NCI-H128 (cell line): ENCODE results near the gene GUK1.
"Not testable (repeated sequence)": the region's sequence is repeated elsewhere in the genome, so short reads cannot be mapped to it uniquely, and the experiment has no call there.

Experiments
- DNase-seq: peaks from one replicate; lab custom pipeline; 2025; ENCODE audit not compliant: unreplicated experiment; lab: John Stamatoyannopoulos, UW

The GUK1 gene

DNA sequence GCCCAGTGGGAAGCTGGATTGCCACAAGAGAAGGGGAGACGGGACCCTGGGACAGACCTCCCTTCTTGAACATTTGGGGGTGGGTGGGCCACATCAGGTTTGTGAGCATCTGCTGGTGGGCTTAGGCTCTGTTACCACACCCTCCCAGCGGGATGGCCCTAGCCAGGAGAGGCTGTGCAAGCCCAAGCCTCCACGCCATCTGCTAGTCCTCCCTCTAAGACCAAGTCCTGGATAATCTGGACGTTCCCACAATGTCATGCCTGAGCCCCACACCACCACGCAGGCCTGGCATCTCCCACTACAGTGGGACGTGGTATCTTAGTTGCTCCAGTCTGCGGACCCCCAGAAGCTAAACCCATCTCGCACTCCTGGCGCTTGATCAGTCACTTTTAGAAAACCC, 21.8 kb downstream of the GUK1 start:
- no peak for DNase-seq

DNA sequence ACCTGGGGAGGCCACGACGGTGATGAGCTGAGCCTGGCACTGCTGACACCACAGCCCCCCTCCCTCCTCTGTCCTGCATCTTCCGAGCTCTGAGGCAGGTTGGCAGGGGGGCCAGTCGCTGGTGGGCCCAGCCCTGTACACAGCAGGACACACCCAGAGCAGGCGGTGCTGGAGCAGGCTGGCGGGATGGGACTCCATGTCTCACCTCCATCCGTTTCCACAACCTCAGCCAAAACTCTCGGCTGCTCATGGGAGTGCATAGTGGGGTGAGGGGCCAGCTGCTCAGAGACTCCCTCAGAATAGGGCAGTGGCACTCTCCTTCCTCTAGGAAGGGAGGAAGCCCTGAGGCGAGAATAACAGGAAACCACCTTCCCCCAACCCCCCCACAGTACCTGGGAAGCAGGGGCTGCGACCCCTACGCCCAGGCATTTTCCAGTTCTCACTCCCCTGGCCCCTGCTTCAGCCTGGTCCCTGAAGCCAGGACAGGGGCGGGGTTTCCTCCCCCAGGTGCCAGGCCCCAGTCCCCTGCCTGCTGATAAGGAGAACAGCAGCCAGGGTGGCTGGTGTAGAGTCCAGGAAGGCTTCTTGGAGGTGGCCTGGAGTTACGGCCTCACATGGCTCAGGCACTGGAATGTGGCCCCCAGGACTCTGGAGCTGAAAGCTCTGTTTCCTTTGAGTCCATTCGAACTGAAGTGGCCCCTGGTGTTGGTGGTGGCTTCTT, 22.4 kb downstream of the GUK1 start:
- no peak for DNase-seq

DNA sequence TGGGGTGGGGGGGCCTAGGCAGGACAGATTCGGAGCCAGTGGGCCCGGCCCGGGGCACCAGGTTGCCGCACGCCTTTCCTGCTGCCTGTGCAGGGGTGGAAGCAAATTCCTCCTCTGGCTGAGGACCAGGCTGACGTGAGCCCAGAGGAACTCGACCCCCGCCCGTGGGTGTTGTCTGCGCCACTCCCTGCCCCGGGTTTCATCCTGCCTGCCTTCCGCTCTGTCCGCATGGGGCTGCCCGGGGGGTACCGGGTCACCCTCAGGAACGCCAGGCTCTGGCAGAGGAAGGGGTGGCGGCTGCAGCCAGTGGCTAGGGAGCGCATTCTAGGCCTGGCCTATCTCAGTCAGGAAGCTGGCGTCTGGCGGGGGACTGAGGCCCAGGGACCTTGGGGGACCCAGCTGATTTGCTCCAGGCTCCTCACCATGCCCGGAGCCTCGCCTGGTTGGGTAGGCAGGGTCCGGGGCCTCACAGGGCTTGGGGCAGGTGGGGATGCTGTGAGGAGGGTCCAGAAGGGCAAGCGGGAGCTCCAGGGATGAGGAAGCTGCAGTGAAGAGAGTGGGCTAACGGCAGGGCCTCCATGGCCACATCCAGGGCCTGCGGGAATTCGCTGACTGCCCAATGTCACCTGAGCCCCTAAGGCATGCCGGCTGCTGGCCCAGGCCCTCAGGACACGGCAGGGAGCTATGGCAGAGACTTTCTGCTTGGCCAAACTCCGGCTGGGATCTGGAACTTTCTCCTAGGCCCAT, 23.1 kb downstream of the GUK1 start:
- no peak for DNase-seq

DNA sequence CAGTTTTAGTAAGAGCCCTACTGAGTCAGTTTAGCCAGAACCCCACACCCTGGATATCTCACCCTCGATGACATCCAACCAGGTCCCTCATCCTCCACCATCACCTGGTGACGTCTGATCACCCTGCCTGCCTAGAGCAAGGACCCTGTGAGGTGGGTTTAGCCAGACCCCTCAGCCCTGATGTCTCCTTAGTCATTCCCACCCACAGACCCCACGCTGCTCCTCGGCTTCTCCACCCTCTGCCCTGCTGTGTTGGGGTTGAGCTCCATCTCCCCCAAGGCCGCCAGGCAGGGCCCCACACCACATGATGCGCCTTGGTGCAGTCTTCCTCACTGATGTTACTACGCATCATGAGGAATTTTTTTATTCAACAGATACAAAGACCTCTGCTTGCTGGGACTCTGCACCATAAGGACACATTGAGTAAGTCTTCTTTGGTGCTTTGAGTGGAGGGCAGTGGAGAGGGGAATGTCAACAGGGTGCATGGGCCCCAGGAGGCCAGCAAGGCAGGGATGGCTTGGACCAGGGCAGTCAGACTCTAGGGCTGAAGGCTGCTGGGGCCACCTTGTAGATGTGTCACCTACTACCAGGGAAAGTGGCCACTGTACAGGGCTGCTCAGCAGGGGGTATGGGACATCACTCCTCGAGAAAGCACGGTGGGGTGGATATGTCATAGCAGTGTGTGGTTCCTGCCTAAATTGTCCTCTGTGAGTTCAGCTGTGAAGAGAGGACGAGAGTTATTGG, 23.9 kb downstream of the GUK1 start:
- DNase-seq, result no peak

DNA sequence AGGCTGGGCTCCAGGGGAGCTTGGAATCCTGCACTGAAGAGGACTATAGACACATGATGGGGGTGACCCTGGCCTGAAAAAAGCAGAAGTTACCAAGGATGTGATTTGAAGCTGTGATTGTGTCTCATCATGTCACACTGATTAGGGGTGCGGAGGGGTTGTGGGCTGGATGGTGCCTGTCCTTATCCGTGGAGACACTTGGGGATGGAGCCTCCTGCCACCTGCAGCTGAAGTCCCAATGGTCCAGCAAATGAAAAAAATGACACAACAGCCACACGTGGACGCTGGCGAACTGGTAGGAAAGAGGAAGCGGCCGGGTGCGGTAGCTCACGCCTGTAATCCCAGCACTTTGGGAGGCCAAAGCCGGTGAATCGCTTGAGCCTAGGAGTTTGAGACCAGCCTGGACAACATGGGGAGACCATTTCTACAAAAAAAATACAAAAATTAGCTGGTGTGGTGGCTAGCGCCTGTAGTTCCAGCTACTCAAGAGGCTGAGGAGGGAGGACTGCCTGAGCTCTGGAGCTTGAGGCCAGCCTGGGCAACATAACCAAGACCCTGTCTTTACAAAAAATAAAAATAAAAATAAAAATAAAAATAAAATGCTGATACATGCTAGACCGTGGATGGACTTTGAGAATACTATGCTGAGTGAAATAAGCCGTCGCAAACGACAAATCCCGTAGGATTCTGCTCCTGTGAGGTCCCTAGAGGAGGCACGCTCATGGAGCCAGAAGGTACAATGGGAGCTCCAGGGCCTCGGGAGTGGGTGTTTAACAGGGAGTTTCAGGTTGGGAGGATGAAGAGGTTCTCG, 24.7 kb downstream of the GUK1 start:
- DNase-seq, result no peak

GRCh38 chr1:228165372-228166169, 25.5 kb downstream of the GUK1 start, which contains the start of gene IBA57:
Gene IBA57 (plus strand): TSS chr1:228165804. CDS start chr1:228165817, 13 bp downstream.
- DNase-seq, result peak; percentile 95

DNA sequence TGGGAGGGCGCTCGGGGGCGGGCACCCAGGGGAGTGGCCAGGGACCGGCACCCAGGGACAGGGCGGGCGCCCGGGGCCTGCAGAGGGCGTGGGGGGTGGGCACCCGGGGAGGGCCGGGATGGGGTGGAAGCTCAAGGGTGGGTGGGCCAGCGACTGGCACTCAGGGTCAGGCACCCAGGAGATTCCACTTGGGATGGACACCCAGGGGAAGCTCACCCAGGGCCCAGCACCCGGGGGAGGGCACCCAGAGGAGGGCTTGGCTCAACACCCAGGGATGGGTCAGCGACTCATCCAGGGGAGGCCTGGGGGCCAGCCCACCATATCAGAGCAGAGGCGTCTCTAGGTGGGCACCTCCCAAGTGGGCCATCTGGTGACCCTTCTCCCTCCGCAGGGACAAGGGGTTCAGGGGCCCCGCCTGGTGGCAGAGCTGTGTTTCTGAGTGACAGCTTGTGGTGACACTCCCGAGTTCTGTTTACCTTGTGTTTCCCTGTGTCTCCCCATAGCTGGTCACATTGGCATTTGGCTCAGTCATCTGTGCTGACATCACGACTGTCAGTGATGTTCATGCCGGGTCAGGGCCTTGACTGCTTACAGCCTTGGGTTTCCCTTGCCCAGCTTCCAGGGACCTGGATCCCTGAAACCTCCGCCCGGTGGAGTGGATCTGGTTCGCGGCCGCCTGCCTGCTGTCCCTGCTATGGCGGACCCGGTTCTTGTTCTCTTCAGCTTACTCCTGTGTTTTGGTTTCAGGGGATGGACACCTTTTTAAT, 26.3 kb downstream of the GUK1 start:
- peak; percentile 25 for DNase-seq

- no peak for DNase-seq
These were observed 28.6 kb downstream of the GUK1 start for GRCh38 chr1:228168563-228169270.

DNA sequence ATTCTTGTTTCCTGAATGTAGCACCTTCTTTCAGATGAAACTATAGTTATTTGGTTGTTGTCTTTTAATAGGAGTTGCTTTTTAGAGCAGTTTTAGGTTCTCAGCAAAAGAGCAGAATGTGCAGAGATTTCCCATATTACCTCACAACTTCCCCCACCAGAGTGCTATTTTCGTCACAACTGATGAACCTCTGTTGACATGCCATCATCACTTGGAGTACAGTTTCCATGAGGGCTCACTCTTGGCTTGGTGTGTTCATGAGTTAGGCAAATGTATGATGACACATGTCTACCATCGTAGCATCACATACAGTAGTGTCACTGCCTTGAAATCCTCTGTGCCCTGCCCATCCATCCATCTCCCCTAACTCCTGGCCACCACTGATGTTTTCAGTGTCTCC, 29.3 kb downstream of the GUK1 start:
- DNase-seq, result no peak

- DNase-seq, result no peak
These were observed 30.6 kb downstream of the GUK1 start for GRCh38 chr1:228170666-228171065.

DNA sequence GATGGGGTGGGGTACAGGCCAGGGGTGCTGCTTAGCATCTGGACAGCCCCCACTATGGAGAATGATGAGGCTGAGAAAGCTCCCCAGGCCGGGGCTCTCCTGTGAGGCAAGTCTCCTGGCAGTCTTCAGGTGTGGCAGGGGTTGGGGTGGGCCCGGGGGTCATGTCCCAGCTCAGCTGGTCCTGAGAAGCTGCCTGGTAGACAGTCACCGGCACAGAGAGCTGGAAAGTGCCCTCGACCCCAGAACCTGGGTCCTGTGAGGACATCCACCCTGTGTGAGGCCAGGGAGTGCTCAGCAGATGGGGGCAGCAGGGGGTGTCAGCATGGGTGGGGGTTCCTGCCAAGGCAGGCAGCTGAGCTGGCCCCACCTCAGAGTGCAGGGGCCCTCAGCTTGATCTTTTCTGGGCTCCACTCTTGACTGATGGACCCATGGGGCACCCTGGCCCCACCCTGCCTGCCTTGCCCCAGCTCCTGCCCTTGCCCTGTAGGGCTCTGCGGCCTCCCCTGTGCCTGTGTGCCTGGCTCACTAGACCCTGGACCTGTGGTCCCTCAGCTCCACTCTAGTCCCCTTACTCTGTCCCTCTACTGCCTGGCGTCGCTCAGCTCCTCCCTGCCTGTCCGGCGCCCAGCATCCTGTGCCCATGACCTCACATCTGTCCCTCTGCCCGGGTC, 31.3 kb downstream of the GUK1 start:
- DNase-seq, result no peak

DNA sequence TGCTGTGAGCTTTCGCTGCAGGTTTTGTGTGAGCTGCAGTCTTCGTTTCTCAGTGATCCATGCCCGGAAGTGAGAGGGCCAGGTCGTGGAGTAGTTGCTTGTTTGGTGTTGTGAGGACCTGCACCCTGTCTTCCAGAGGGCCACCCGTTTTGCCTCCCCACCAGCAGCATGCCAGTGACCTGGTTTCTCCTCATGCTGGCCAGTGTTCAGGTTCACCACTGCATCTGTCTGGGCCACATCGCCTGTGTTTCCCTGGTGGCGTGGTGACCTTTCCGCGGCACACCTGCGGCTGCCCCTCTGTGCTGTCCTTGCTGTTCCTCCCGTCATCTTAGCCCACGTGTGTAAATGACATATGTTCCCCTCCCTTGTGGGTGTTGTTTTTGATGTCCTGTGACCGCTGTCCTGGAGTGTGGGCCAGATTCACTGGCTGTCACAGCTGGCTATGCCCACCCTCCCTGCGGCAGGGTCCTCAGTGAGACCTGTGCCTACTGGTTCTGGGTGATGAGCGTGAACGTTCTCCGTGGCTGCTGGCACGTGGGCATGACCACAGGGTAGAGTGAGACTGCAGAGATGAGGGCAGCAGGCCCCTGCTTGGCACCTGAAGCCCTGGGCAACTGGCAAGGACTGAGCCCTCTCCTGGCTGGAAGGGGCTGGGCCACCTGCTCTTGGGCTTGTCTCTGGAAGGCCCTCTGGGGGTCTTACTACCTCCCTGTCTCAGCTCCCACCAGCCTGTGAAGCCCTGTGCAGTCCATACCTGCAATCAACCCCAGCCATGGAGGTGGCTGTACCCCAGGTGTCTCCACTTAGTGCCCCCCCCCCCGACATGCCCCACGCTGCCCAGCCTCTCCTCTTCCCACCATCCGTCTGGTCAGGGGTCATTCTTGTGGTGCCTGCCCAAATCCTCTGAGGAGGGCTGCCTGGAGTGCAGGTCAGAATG, 32.8 kb downstream of the GUK1 start:
- no peak for DNase-seq

DNA sequence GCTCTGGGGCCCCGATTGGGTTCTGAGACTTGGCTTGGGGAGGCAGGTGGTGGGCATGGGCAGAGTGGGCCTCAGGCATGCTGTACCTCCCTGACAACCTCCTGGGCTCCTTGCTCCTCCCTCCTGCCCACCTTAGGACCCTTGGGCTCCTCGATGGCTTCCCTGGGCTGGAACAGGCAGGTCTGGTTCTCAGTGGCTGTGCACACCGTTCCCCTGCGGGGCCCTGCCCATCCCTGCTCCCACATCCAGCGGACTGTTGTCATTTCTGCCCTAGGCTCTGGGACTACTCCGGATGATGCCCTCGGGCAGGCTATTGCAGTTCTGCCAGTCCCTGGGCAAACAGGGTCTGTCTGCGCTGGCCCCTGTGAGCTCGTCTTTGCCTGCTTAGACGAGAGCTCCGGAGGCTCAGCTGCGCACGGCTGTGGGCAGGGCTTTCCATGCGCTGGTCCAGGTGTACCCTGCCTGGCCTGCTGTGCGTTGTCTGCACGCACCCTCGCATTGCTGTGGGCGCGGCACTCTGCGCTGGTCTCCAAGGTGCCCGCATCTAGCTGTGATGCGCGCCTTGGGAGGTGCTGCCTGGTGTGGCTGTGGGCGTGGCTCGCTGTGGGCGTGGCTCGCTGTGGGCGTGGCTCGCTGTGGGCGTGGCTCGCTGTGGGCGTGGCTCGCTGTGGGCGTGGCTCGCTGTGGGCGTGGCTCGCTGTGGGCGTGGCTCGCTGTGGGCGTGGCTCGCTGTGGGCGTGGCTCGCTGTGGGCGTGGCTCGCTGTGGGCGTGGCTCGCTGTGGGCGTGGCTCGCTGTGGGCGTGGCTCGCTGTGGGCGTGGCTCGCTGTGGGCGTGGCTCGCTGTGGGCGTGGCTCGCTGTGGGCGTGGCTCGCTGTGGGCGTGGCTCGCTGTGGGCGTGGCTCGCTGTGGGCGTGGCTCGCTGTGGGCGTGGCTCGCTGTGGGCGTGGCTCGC, 33.7 kb downstream of the GUK1 start:
- DNase-seq, result not testable (repeated sequence)

GRCh38 chr1:228174482-228175315, 34.6 kb downstream of the GUK1 start:
- DNase-seq, result no peak
